Mesothelial cell of epicardium (in vitro differentiated cells): Measurements from ENCODE around the gene IL20. TPM values are rescaled to one million over a fixed set of nuclear protein-coding genes. Genes with fewer than 3 reads are reported as not detected.

ENCODE experiments used
- DNase-seq, 2 experiments: peaks; one replicate each; pipeline ENCODE4 v3.0.0; 2021; ENCODE audit warnings: low spot score in 2 of 2; ENCODE audit not compliant: unreplicated experiment in 2 of 2
- H3K27ac Mint-ChIP-seq: 2 replicates; pipeline ENCODE4 v1.8.0; 2021; ENCODE audit warnings: mixed read lengths
- H3K27me3 Mint-ChIP-seq: 2 replicates; pipeline ENCODE4 v1.8.0; 2021; ENCODE audit warnings: low read depth, mixed read lengths
- H3K36me3 Mint-ChIP-seq: 2 replicates; pipeline ENCODE4 v1.8.0; 2021; ENCODE audit warnings: mixed read lengths
- H3K4me1 Mint-ChIP-seq: 2 replicates; pipeline ENCODE4 v1.8.0; 2021; ENCODE audit warnings: mixed read lengths
- H3K4me3 Mint-ChIP-seq: 2 replicates; pipeline ENCODE4 v1.8.0; 2021; ENCODE audit warnings: mild to moderate bottlenecking, moderate library complexity, mixed read lengths
- H3K9me3 Mint-ChIP-seq: 2 replicates; pipeline ENCODE4 v1.8.0; 2021; ENCODE audit warnings: mixed read lengths
- CTCF ChIP-seq: fragments of 200-600 bp; sonication (generic); IDR thresholded peaks from one replicate; pipeline ENCODE4 v1.5.0; 2021; ENCODE audit warnings: antibody characterized with exemption; ENCODE audit not compliant: unreplicated experiment
- total RNA-seq: library from RNA; stranded (reverse); gene quantifications from 3 replicates; pipeline ENCODE4 v1.2.1, GENCODE V29; 2021

The IL20 gene
- total RNA-seq, 1 donor from 2014 or later = not detected

- no peaks in the 10 kb centered on the region for H3K36me3 Mint-ChIP-seq
- H3K4me3 Mint-ChIP-seq = no peak overlapping the region
- no peaks in the 10 kb centered on the region for H3K9me3 Mint-ChIP-seq
- peaks cover 1% of the 10 kb centered on the region for H3K27me3 Mint-ChIP-seq
- peak overlapping the region; percentile 16 for H3K27ac Mint-ChIP-seq
- no peak for TF ChIP-seq CTCF
- peaks cover 11% of the 10 kb centered on the region for H3K4me1 Mint-ChIP-seq
- DNase-seq = no peak
Measured at GRCh38 chr1:206895325-206895724, 29.9 kb downstream of the IL20 start.

GRCh38 chr1:206895837-206896242 is 30.4 kb downstream of the IL20 start:
- peaks cover 11% of the 10 kb centered on the region for H3K4me1 Mint-ChIP-seq
- no peaks in the 10 kb centered on the region for H3K36me3 Mint-ChIP-seq
- no peak for DNase-seq
- peaks cover 1% of the 10 kb centered on the region for H3K27me3 Mint-ChIP-seq
- H3K4me3 Mint-ChIP-seq = no peak overlapping the region
- H3K9me3 Mint-ChIP-seq = no peaks in the 10 kb centered on the region
- TF ChIP-seq CTCF = no peak
- H3K27ac Mint-ChIP-seq = no peak overlapping the region

GRCh38 chr1:206896261-206896660 is 30.8 kb downstream of the IL20 start:
- Mint-ChIP-seq H3K4me1 (peaks cover 11% of the 10 kb centered on the region), H3K4me3 (no peak overlapping the region), H3K36me3 (no peaks in the 10 kb centered on the region), H3K27me3 (peaks cover 1% of the 10 kb centered on the region), H3K27ac (no peak overlapping the region), H3K9me3 (no peaks in the 10 kb centered on the region)
- TF ChIP-seq CTCF = no peak
- DNase-seq = no peak

GRCh38 chr1:206897175-206897574 is 31.8 kb downstream of the IL20 start, which contains the start of gene IL24:
Gene IL24, plus strand, starts transcription at chr1:206897443. Its CDS starts 390 bp downstream, at chr1:206897833.
- DNase-seq = no peak
- no peak for TF ChIP-seq CTCF
- Mint-ChIP-seq H3K36me3 (no peaks in the 10 kb centered on the region), H3K27ac (no peak within 1 kb of the TSS), H3K9me3 (no peaks in the 10 kb centered on the region), H3K4me1 (peaks cover 11% of the 10 kb centered on the region), H3K4me3 (no peak within 1 kb of the TSS), H3K27me3 (peaks cover 3% of the 10 kb centered on the region)

- Mint-ChIP-seq H3K4me1 (peaks cover 11% of the 10 kb centered on the region), H3K9me3 (no peaks in the 10 kb centered on the region), H3K27me3 (peaks cover 3% of the 10 kb centered on the region), H3K4me3 (no peak overlapping the region), H3K36me3 (no peaks in the 10 kb centered on the region), H3K27ac (no peak overlapping the region)
- no peak for TF ChIP-seq CTCF
- no peak for DNase-seq
Measured at GRCh38 chr1:206898089-206898914, 32.9 kb downstream of the IL20 start.
